A673 (cell line): ENCODE measurements around the gene SLC38A5. TPM values are rescaled to one million over a fixed set of nuclear protein-coding genes. Genes with fewer than 3 reads are reported as not detected.

ENCODE experiments used
- BruUV-seq: library from RNA; stranded (reverse); fragments of 400-500 nt; replicated peaks from 2 replicates; lab custom pipeline; 2021; lab: Mats Ljungman, UMichigan
- CTCF ChIA-PET: fragments of 300-600 bp; sonication (Branson Sonifier 250); formaldehyde crosslinking; loops from one replicate; lab custom pipeline; 2022; ENCODE audit warnings: antibody characterized with exemption; lab: Charles Lee
- POLR2A ChIA-PET: fragments of 300-600 bp; sonication (Branson Sonifier 250); formaldehyde crosslinking; loops from one replicate; lab custom pipeline; 2022; ENCODE audit warnings: antibody characterized with exemption; ENCODE audit not compliant: low non-redundant PET; lab: Charles Lee
- DNase-seq: peaks from one replicate; pipeline ENCODE4 v3.0.0-alpha.2; 2015; ENCODE audit warnings: low spot score
- H3K27ac ChIP-seq: fragments of 200-600 bp; sonication (generic); 2 replicates; pipeline ENCODE4 v1.5.1; 2016; ENCODE audit warnings: mixed run types, low read depth, mild to moderate bottlenecking, mixed read lengths, antibody characterized with exemption, low read length; ENCODE audit not compliant: poor library complexity, severe bottlenecking
- H3K27me3 ChIP-seq: fragments of 200-600 bp; sonication (generic); replicated peaks from 2 replicates; pipeline ENCODE4 v1.6.1; 2017; ENCODE audit warnings: mixed run types, low read depth, mild to moderate bottlenecking, mixed read lengths, antibody characterized with exemption, low read length; ENCODE audit not compliant: insufficient read depth, poor library complexity
- H3K36me3 ChIP-seq: fragments of 200-600 bp; sonication (generic); 2 replicates; pipeline ENCODE4 v1.6.1; 2016; ENCODE audit warnings: mixed run types, mild to moderate bottlenecking, mixed read lengths, antibody characterized with exemption, low read length; ENCODE audit not compliant: insufficient read depth, poor library complexity, severe bottlenecking
- H3K4me1 ChIP-seq: fragments of 200-600 bp; sonication (generic); 2 replicates; pipeline ENCODE4 v1.6.1; 2017; ENCODE audit warnings: mixed run types, mild to moderate bottlenecking, mixed read lengths, antibody characterized with exemption, low read length; ENCODE audit not compliant: insufficient read depth, poor library complexity, severe bottlenecking
- H3K4me3 ChIP-seq: fragments of 200-600 bp; sonication (generic); 2 replicates; pipeline ENCODE4 v1.5.1; 2016; ENCODE audit warnings: low read depth, mixed run types, mild to moderate bottlenecking, mixed read lengths, low read length; ENCODE audit not compliant: poor library complexity, severe bottlenecking
- H3K9me3 ChIP-seq: fragments of 200-600 bp; sonication (generic); 2 replicates; pipeline ENCODE4 v1.6.1; 2016; ENCODE audit warnings: mixed run types, low read depth, mild to moderate bottlenecking, mixed read lengths, antibody characterized with exemption, low read length; ENCODE audit not compliant: poor library complexity, severe bottlenecking
- EZH2 ChIP-seq: fragments of 200-600 bp; sonication (generic); IDR thresholded peaks from 2 replicates; pipeline ENCODE4 v1.6.1; 2017; ENCODE audit warnings: borderline replicate concordance, low read depth, mild to moderate bottlenecking, mixed read lengths, antibody characterized with exemption, low read length; ENCODE audit not compliant: poor library complexity, severe bottlenecking
- intact Hi-C: fragments of 100-400 bp; cut with micrococcal nuclease; formaldehyde crosslinking; loops from one replicate; pipeline ENCODE4 v1.10.0; 2022; ENCODE audit not compliant: unreplicated experiment
- total RNA-seq: library from RNA; stranded (reverse); gene quantifications from 2 replicates; pipeline ENCODE4 v1.2.3, GENCODE V29; 2021
- TF ChIP-seq, protein P1 (sequence below): fragments of 300-800, 200-600 bp; sonication (generic); conservative IDR thresholded peaks from 2 replicates; pipeline ENCODE4 v1.5.1; 2017; ENCODE audit warnings: low read depth, mild to moderate bottlenecking, antibody characterized with exemption, low read length, moderate library complexity, mixed read lengths

Gene SLC38A5
- total RNA-seq, 1 experiment from 2014 or later: 112 TPM

DNA sequence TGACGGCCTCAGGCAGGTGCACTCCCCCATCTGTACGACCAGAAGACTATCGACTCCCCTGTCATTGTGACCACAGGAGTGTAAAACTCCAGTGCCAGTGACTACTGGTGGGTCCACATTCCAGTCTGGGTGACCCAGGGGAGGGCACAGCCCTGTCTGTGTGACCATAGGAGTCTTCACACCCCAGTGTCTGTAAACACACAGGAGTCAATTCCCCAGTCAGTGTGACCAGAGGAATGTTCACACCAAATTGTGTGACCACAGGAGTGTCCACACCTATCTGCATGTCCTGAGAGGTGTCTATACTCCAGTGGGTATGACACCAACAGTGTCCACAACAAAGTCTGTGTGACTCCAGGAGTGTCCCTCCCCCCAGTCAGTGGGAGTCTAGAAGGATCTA is 18.0 kb upstream of the SLC38A5 start:
- Histone ChIP-seq H3K27me3 (no peaks in the 10 kb centered on the region), H3K4me3 (no peak overlapping the region), H3K27ac (no peak overlapping the region), H3K9me3 (no peaks in the 10 kb centered on the region), H3K36me3 (peaks cover 5% of the 10 kb centered on the region), H3K4me1 (no peaks in the 10 kb centered on the region)
- intact Hi-C loops: no loop called here
- no peak for TF ChIP-seq EZH2
- TF ChIP-seq, protein P1, sequence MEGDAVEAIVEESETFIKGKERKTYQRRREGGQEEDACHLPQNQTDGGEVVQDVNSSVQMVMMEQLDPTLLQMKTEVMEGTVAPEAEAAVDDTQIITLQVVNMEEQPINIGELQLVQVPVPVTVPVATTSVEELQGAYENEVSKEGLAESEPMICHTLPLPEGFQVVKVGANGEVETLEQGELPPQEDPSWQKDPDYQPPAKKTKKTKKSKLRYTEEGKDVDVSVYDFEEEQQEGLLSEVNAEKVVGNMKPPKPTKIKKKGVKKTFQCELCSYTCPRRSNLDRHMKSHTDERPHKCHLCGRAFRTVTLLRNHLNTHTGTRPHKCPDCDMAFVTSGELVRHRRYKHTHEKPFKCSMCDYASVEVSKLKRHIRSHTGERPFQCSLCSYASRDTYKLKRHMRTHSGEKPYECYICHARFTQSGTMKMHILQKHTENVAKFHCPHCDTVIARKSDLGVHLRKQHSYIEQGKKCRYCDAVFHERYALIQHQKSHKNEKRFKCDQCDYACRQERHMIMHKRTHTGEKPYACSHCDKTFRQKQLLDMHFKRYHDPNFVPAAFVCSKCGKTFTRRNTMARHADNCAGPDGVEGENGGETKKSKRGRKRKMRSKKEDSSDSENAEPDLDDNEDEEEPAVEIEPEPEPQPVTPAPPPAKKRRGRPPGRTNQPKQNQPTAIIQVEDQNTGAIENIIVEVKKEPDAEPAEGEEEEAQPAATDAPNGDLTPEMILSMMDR: no peak
- DNase-seq: no peak
- no TSS peak for BruUV-seq
- CTCF ChIA-PET: no interaction called here
- POLR2A ChIA-PET: no interaction called here

DNA sequence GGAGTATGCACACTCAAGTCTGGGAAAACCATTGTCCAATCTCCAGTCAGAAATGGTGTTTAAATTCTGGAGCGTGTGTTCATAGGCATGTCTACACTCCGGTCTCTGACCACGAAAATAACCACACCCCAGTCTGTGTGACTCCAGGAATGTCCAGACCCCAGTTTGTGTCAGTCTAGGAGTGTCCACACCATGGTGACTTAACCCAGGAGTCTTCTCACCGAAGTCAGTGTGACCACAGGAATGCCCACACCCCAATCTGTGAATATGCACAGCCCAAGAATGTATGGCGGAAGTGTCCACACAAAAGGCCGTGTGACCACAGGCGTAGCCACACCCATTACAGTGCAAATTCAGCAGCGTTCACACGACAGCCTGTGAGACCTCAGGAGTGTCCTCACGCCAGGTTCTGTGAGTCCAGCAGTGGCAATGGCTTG is 17.3 kb upstream of the SLC38A5 start:
- CTCF ChIA-PET: no interaction called here
- Histone ChIP-seq H3K9me3 (no peaks in the 10 kb centered on the region), H3K4me3 (no peak overlapping the region), H3K27me3 (no peaks in the 10 kb centered on the region), H3K4me1 (no peaks in the 10 kb centered on the region), H3K27ac (no peak overlapping the region), H3K36me3 (peaks cover 7% of the 10 kb centered on the region)
- intact Hi-C loops: no loop called here
- TF ChIP-seq, protein P1: no peak
- no peak for TF ChIP-seq EZH2
- POLR2A ChIA-PET: no interaction called here
- DNase-seq: no peak
- BruUV-seq: no TSS peak

DNA sequence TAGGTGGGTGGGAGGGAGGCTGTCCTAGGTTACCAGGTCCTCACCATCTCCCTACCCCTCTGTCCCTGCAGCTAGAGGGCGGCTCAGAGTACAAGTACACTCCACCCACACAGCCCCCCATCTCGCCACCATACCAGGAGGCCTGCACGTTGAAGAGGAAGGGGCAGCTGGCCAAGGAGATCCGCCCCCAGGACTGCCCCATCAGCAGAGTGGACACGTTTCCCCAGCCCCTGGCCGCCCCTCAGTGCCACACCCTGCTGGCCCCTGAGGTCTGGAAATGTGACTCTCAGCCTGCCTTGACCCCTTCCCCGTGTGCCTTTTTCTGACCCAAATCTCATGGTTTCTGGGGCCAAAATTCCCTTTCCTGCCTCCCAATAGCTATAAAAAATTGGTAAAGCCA is 12.5 kb upstream of the SLC38A5 start:
- Histone ChIP-seq H3K36me3 (peaks cover 14% of the 10 kb centered on the region), H3K27ac (no peak overlapping the region), H3K27me3 (no peaks in the 10 kb centered on the region), H3K4me3 (no peak overlapping the region), H3K9me3 (no peaks in the 10 kb centered on the region), H3K4me1 (no peaks in the 10 kb centered on the region)
- BruUV-seq: no TSS peak
- intact Hi-C loops: no loop called here
- ChIA-PET CTCF (no interaction called here), POLR2A (no interaction called here)
- no peak for TF ChIP-seq EZH2
- TF ChIP-seq, protein P1: no peak
- no peak for DNase-seq
